Stimulated activated CD4-positive, alpha-beta T cell treated with anti-CD3 and anti-CD28 coated beads, Interleukin-15, amount 100 ng/mL, for 1 hour (primary cell): ENCODE data around the gene BMS1.
"Not testable (repeated sequence)": the region's sequence is repeated elsewhere in the genome, so short reads cannot be mapped to it uniquely, and the experiment has no call there.

ENCODE experiments used
- DNase-seq, 2 donors: peaks; one replicate each; pipeline ENCODE4 v3.0.0-alpha.2; 2020; ENCODE audit warnings: low read depth in 1 of 2, low spot score in 1 of 2

BMS1 gene

GRCh38 chr10:42862801-42863200, 80.2 kb downstream of the BMS1 start:
- DNase-seq: not testable (repeated sequence)

- no peak for DNase-seq
Measured at GRCh38 chr10:42864575-42864974, 82.0 kb downstream of the BMS1 start.

GRCh38 chr10:42865716-42866114, 83.1 kb downstream of the BMS1 start:
- DNase-seq: no peak

GRCh38 chr10:42866115-42866995, 83.8 kb downstream of the BMS1 start:
- peak in 1 of 2 donors; percentile 19 for DNase-seq

GRCh38 chr10:42867571-42867970, 85.0 kb downstream of the BMS1 start:
- DNase-seq: no peak

- DNase-seq: no peak
Measured at GRCh38 chr10:42868530-42868929, 85.9 kb downstream of the BMS1 start.

GRCh38 chr10:42869977-42870350, 87.4 kb downstream of the BMS1 start:
- no peak for DNase-seq

- not testable (repeated sequence) for DNase-seq
Measured at GRCh38 chr10:42871138-42871641, 88.6 kb downstream of the BMS1 start.

- no peak for DNase-seq
Measured at GRCh38 chr10:42871823-42872222, 89.2 kb downstream of the BMS1 start.

- no peak for DNase-seq
Measured at GRCh38 chr10:42872865-42873435, 90.4 kb downstream of the BMS1 start.

- no peak for DNase-seq
Measured at GRCh38 chr10:42874713-42875387, 92.3 kb downstream of the BMS1 start.

GRCh38 chr10:42875388-42875755, 92.8 kb downstream of the BMS1 start:
- DNase-seq: no peak

GRCh38 chr10:42875798-42876341, 93.3 kb downstream of the BMS1 start:
- DNase-seq: no peak

GRCh38 chr10:42876476-42876875, 93.9 kb downstream of the BMS1 start:
- no peak for DNase-seq

GRCh38 chr10:42876945-42877344, 94.3 kb downstream of the BMS1 start:
- DNase-seq: no peak

GRCh38 chr10:42877496-42878030, 95.0 kb downstream of the BMS1 start:
- no peak for DNase-seq

- DNase-seq: no peak
Measured at GRCh38 chr10:42878134-42878820, 95.7 kb downstream of the BMS1 start.

GRCh38 chr10:42878821-42879195, 96.2 kb downstream of the BMS1 start:
- no peak for DNase-seq

GRCh38 chr10:42879380-42880254, 97.0 kb downstream of the BMS1 start:
- DNase-seq: no peak

GRCh38 chr10:42880255-42880620, 97.6 kb downstream of the BMS1 start:
- DNase-seq: no peak
